Kidney (tissue), 14 donors: ENCODE data around the gene UQCC2. TPM values are rescaled to one million over a fixed set of nuclear protein-coding genes. Genes with fewer than 3 reads are reported as not detected.

ENCODE experiments used
- DNase-seq, 5 donors: peaks; one replicate each; pipeline ENCODE4 v3.0.0-alpha.2; 2013 to 2020
- FAIRE-seq: peaks from 2 replicates; lab custom pipeline; 2012; peaks lifted over from hg19 to GRCh38; lab: Jason Lieb, UNC
- H3K27ac ChIP-seq, 2 donors: one replicate each; pipeline ENCODE4 v1.7.0; 2013; ENCODE audit warnings: low read depth in 2 of 2, low read length in 2 of 2, inconsistent platforms in 1 of 2
- H3K27me3 ChIP-seq: one replicate; pipeline ENCODE4 v1.7.1; 2013; ENCODE audit warnings: low read length, inconsistent platforms; ENCODE audit not compliant: control insufficient read depth, insufficient read depth
- H3K36me3 ChIP-seq, 3 donors: one replicate each; pipeline versions ENCODE4 v1.7.0 to v1.7.1; 2013; ENCODE audit warnings: low read length in 3 of 3, control low read depth in 1 of 3, inconsistent platforms in 1 of 3; ENCODE audit not compliant: insufficient read depth in 3 of 3, control insufficient read depth in 2 of 3
- H3K4me1 ChIP-seq, 3 donors: one replicate each; pipeline versions ENCODE4 v1.7.0 to v1.7.1; 2013; ENCODE audit warnings: low read length in 3 of 3, inconsistent platforms in 1 of 3, low read depth in 1 of 3; ENCODE audit not compliant: control insufficient read depth in 2 of 3, insufficient read depth in 2 of 3
- H3K4me3 ChIP-seq, 3 donors: one replicate each; pipeline versions ENCODE4 v1.7.0 to v1.8.1; 2013; ENCODE audit warnings: low read length in 3 of 3, control low read depth in 1 of 3, inconsistent platforms in 1 of 3
- H3K9ac ChIP-seq, 3 donors: one replicate each; pipeline versions ENCODE4 v1.7.0 to v1.7.1; 2013; ENCODE audit warnings: low read length in 3 of 3, control low read depth in 1 of 3, inconsistent platforms in 1 of 3
- H3K9me3 ChIP-seq, 3 donors: one replicate each; pipeline versions ENCODE4 v1.7.0 to v1.7.1; 2013; ENCODE audit warnings: low read length in 3 of 3, control low read depth in 1 of 3, inconsistent platforms in 1 of 3; ENCODE audit not compliant: control insufficient read depth in 2 of 3, insufficient read depth in 1 of 3
- CTCF ChIP-seq: IDR thresholded peaks from 3 replicates; pipeline ENCODE4 v1.5.1; 2012; ENCODE audit warnings: mild to moderate bottlenecking, moderate library complexity, borderline replicate concordance; ENCODE audit not compliant: insufficient read depth; ENCODE audit errors: extremely low read depth
- intact Hi-C: fragments of 100-400 bp; cut with DNase I; formaldehyde crosslinking; loops from one replicate; pipeline ENCODE4 v1.11.1; 2022
- polyA plus RNA-seq: library from polyadenylated mRNA; stranded (reverse); fragments of 350-450 nt; fragmentation: Illumina TruSeq; extraction: RNeasy Lipid Tissue Mini Kit (QIAGEN cat#74804); gene quantifications from one replicate; pipeline ENCODE4 v1.2.3, GENCODE V29; 2014; ENCODE audit warnings: low read depth, low replicate concordance; ENCODE audit not compliant: insufficient read depth
- total RNA-seq: library from RNA; stranded (reverse); fragmentation: NEBNext Ultra II Directional; extraction: Animal tissue kit (Norgen Biotek cat#: 25700); gene quantifications from one replicate; pipeline ENCODE4 v1.2.1, GENCODE V29; 2021
- donor health status: control.
- donor health status: control.
- donor health status: control.
- donor health status: control.
- donor health status: control.
- donor health status: DM: yes; HTN: yes; CAD: no.
- donor health status: Normal renal cell carcinoma (clear cell type).

The UQCC2 gene
- total and polyA plus RNA-seq, 2 donors from 2014 or later: 39.6 to 189 TPM

- peak; percentile 89 for TF ChIP-seq CTCF
- FAIRE-seq (no peak), DNase-seq (peak in 4 of 5 donors; percentile 89 to 92 (median 90))
- Histone ChIP-seq H3K36me3 (no peaks in the 10 kb centered on the region), H3K27me3 (no peaks in the 10 kb centered on the region), H3K9ac (peak overlapping the region in 1 of 3 donors; percentile 40), H3K9me3 (no peaks in the 10 kb centered on the region), H3K27ac (peak overlapping the region in 1 of 2 donors; percentile 79), H3K4me3 (peak overlapping the region in 1 of 3 donors; percentile 79), H3K4me1 (peaks cover 4 to 18% (median 13%) of the 10 kb centered on the region in 3 donors)
- intact Hi-C loops: loop anchor here (10.0 kb wide), 1 partner anchor 281 kb away; no protein-coding TSS in a partner anchor
Measured at GRCh38 chr6:33744001-33744848, 32.7 kb upstream of the UQCC2 start.

- no peak for TF ChIP-seq CTCF
- FAIRE-seq: no peak
- Histone ChIP-seq H3K36me3 (no peaks in the 10 kb centered on the region), H3K27me3 (no peaks in the 10 kb centered on the region), H3K4me3 (no peak overlapping the region), H3K9me3 (no peaks in the 10 kb centered on the region), H3K4me1 (peaks cover 4 to 18% (median 13%) of the 10 kb centered on the region in 3 donors), H3K9ac (no peak overlapping the region), H3K27ac (no peak overlapping the region)
- peak in 4 of 5 donors; percentile 66 to 78 (median 72) for DNase-seq
- intact Hi-C loops: loop anchor here (10.0 kb wide), 1 partner anchor 282 kb away; no protein-coding TSS in a partner anchor
Measured at GRCh38 chr6:33742837-33743236, 31.3 kb upstream of the UQCC2 start.

GRCh38 chr6:33742092-33742491 is 30.6 kb upstream of the UQCC2 start:
- H3K9ac ChIP-seq: no peak overlapping the region
- no peaks in the 10 kb centered on the region for H3K36me3 ChIP-seq
- no peaks in the 10 kb centered on the region for H3K27me3 ChIP-seq
- no peak overlapping the region for H3K4me3 ChIP-seq
- H3K4me1 ChIP-seq: peaks cover 4 to 14% (median 13%) of the 10 kb centered on the region in 3 donors
- DNase-seq: no peak
- intact Hi-C loops: loop anchor here (10.0 kb wide), 1 partner anchor 283 kb away; no protein-coding TSS in a partner anchor
- H3K9me3 ChIP-seq: no peaks in the 10 kb centered on the region
- H3K27ac ChIP-seq: no peak overlapping the region
- no peak for TF ChIP-seq CTCF
- FAIRE-seq: no peak
